Adrenal gland (tissue), 5 donors: Measurements from ENCODE around the gene ARHGAP26.

Source experiments
- POLR2A ChIP-seq, 2 donors: fragments of 450-650 bp; IDR thresholded peaks; one replicate each; pipeline ENCODE4 v1.6.1; 2017; ENCODE audit warnings: antibody characterized with exemption in 2 of 2, mild to moderate bottlenecking in 2 of 2, moderate library complexity in 1 of 2
- TF ChIP-seq, protein P1 (sequence below), 6 experiments: fragments of 450-650 bp in 4 of 6; fragments of 200-600 bp in 2 of 6; sonication (generic) in 1 of 6; IDR thresholded peaks; 1 replicate in 5 of 6; 2 replicates in 1 of 6; pipeline versions ENCODE4 v1.5.1 to v1.8.0; 2016 to 2021; ENCODE audit warnings: antibody characterized with exemption in 6 of 6, mild to moderate bottlenecking in 2 of 6, moderate library complexity in 1 of 6
- donor health status: DM: no; HTN: no; CAD: no.

- no peak for TF ChIP-seq POLR2A (IDR thresholded peaks at IDR 0.05)
- TF ChIP-seq, protein P1, sequence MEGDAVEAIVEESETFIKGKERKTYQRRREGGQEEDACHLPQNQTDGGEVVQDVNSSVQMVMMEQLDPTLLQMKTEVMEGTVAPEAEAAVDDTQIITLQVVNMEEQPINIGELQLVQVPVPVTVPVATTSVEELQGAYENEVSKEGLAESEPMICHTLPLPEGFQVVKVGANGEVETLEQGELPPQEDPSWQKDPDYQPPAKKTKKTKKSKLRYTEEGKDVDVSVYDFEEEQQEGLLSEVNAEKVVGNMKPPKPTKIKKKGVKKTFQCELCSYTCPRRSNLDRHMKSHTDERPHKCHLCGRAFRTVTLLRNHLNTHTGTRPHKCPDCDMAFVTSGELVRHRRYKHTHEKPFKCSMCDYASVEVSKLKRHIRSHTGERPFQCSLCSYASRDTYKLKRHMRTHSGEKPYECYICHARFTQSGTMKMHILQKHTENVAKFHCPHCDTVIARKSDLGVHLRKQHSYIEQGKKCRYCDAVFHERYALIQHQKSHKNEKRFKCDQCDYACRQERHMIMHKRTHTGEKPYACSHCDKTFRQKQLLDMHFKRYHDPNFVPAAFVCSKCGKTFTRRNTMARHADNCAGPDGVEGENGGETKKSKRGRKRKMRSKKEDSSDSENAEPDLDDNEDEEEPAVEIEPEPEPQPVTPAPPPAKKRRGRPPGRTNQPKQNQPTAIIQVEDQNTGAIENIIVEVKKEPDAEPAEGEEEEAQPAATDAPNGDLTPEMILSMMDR (IDR thresholded peaks at IDR 0.05): no peak
These were observed 398.1 kb downstream of the ARHGAP26 start for GRCh38 chr5:143168171-143168741.
